Colonic mucosa (tissue), 4 donors: ENCODE measurements around the gene GPR135. TPM values are rescaled to one million over a fixed set of nuclear protein-coding genes. Genes with fewer than 3 reads are reported as not detected.

Source experiments
- DNase-seq: peaks from one replicate; pipeline ENCODE4 v3.0.0-alpha.2; 2020
- H3K27ac ChIP-seq: fragments of 200-600 bp; one replicate; pipeline ENCODE4 v1.8.0; 2021
- H3K27me3 ChIP-seq: fragments of 200-600 bp; one replicate; pipeline ENCODE4 v1.8.0; 2021
- H3K36me3 ChIP-seq: fragments of 200-600 bp; one replicate; pipeline ENCODE4 v1.8.0; 2021
- H3K4me1 ChIP-seq: fragments of 200-600 bp; one replicate; pipeline ENCODE4 v1.8.0; 2021; ENCODE audit warnings: mild to moderate bottlenecking
- H3K4me3 ChIP-seq: fragments of 200-600 bp; one replicate; pipeline ENCODE4 v1.8.0; 2021
- H3K9ac ChIP-seq, 2 donors: one replicate each; pipeline ENCODE4 v1.7.0; 2013; ENCODE audit warnings: control low read depth in 2 of 2, low read depth in 2 of 2, low read length in 2 of 2
- H3K9me3 ChIP-seq: fragments of 200-600 bp; one replicate; pipeline ENCODE4 v1.8.0; 2021
- intact Hi-C: fragments of 100-400 bp; cut with DNase I; formaldehyde crosslinking; loops from one replicate; pipeline ENCODE4 v1.14.1; 2022
- total RNA-seq, 2 donors: library from RNA; stranded (reverse); fragmentation: NEBNext Ultra II Directional in 1 of 2; extraction: Animal tissue kit (Norgen Biotek cat#: 25700) in 1 of 2; gene quantifications; one replicate each; pipeline ENCODE4 v1.2.1, GENCODE V29; 2021
- TF ChIP-seq, protein P1 (sequence below): fragments of 200-600 bp; IDR thresholded peaks from one replicate; pipeline ENCODE4 v1.8.0; 2022; ENCODE audit warnings: antibody characterized with exemption, mild to moderate bottlenecking
- donor health status: healthy.
- donor health status: DM: no; HTN: no; CAD: no.
- donor health status: DM: no; HTN: no; CAD: no.

GPR135 gene
- total RNA-seq, 2 donors from 2014 or later = 0.61 to 1.4 TPM

DNA sequence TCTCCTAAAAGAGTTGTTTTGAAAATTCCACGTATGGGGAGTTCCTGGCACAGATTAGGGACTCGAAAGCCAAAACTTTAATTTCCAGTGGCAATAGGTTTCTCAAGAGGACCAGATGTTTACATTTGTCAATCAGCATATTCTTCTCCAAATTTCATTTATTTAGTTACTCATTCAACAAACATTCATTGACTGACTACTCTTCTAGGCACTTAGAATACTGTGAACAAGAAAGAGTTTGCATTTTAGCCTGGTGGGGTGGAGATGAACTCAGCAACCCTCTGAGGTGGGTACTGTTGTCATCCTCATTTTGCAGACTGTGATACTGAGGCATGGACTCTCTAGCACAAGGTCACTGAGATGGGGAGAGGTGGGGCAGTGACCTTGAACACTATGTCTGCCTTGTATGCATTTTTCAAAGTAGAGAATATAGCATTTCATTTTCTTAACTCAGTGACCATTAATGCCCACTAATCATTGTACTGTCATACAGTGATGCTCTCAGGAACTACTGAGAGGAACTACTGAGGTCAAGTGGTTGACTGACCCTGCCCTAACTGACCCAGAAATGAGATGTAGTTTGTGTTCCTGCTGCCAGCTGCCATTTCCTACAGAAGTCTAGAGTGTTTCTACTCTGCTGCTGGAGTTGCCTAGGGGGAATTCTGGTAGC, 16.8 kb upstream of the GPR135 start:
- Histone ChIP-seq H3K27me3 (no peaks in the 10 kb centered on the region), H3K4me3 (no peak overlapping the region), H3K36me3 (no peaks in the 10 kb centered on the region), H3K9ac (peak overlapping the region in 1 of 2 donors; percentile 70), H3K27ac (no peak overlapping the region), H3K4me1 (peaks cover 6% of the 10 kb centered on the region), H3K9me3 (no peaks in the 10 kb centered on the region)
- DNase-seq = no peak
- TF ChIP-seq, protein P1, sequence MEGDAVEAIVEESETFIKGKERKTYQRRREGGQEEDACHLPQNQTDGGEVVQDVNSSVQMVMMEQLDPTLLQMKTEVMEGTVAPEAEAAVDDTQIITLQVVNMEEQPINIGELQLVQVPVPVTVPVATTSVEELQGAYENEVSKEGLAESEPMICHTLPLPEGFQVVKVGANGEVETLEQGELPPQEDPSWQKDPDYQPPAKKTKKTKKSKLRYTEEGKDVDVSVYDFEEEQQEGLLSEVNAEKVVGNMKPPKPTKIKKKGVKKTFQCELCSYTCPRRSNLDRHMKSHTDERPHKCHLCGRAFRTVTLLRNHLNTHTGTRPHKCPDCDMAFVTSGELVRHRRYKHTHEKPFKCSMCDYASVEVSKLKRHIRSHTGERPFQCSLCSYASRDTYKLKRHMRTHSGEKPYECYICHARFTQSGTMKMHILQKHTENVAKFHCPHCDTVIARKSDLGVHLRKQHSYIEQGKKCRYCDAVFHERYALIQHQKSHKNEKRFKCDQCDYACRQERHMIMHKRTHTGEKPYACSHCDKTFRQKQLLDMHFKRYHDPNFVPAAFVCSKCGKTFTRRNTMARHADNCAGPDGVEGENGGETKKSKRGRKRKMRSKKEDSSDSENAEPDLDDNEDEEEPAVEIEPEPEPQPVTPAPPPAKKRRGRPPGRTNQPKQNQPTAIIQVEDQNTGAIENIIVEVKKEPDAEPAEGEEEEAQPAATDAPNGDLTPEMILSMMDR = no peak
- intact Hi-C loops = no loop called here

DNA sequence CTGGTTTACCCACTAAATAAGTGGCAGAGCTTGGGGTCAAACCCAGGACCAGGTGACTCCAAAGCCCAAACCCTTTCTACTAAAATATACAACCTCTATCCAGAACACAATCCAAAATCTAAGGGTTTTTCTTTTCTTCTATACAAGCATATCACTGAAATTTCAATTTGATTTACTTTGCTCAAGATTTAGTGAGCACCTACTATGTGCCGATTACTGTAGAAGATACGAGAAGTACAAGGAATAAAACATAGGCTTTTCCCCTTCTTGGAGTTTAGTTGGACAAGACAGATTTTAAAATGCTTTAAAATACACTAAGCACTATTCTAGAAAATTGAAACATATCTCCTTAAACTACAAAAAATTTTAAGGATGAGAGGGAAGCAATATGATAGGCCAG, 16.2 kb upstream of the GPR135 start:
- no peak overlapping the region for H3K27ac ChIP-seq
- H3K4me1 ChIP-seq = peaks cover 6% of the 10 kb centered on the region
- intact Hi-C loops = no loop called here

DNA sequence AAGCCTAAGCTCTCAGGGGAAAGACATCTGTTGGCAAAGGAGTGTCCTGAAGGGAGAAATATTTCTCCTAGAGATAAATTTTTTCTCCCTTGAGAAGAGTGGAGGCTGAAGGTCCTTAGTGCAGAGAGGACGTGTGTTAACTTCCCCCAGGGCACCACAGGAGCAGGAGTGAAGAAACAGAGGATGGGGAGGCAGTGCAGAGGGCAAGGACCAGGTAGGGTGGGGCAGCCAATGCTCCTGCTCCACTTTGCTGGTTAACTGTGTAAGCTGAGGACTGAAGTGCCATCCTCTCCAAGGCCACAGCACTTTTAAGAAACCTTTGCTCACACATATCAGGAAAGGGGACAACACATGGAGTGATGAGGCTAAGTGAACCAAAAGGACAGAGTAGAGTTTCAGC, 15.0 kb upstream of the GPR135 start:
- H3K4me1 ChIP-seq = peaks cover 2% of the 10 kb centered on the region
- H3K27ac ChIP-seq = no peak overlapping the region
- intact Hi-C loops = no loop called here
- H3K36me3 ChIP-seq = no peaks in the 10 kb centered on the region
- no peaks in the 10 kb centered on the region for H3K27me3 ChIP-seq
- H3K9me3 ChIP-seq = no peaks in the 10 kb centered on the region
- no peak overlapping the region for H3K4me3 ChIP-seq
- H3K9ac ChIP-seq = no peak overlapping the region
- TF ChIP-seq, protein P1 = no peak
- no peak for DNase-seq

More for the DNA sequence above, 16.2 kb upstream of the GPR135 start:
- Histone ChIP-seq H3K36me3 (no peaks in the 10 kb centered on the region), H3K9me3 (no peaks in the 10 kb centered on the region), H3K4me3 (no peak overlapping the region), H3K9ac (no peak overlapping the region), H3K27me3 (no peaks in the 10 kb centered on the region)
- no peak for DNase-seq
- TF ChIP-seq, protein P1 = no peak

DNA sequence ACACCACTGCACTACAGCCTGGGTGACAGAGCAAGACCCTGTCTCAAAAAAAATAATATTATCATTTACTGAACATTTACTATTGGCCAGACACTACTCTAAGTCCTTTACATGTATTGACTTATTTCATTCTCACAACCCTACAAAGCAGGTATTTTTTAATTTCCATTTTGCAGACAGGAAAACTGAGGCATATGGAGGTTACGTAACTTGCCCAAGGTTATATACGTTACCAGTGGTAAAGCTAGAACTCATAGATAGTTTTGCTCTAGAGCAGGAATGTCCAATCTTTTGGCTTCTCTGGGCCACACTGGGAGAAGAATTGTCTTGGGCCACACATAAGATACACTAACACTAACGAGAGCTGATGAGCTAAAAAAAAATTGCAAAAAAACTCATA, 13.4 kb upstream of the GPR135 start:
- H3K4me3 ChIP-seq = no peak overlapping the region
- TF ChIP-seq, protein P1 = no peak
- H3K27ac ChIP-seq = no peak overlapping the region
- DNase-seq = no peak
- H3K9ac ChIP-seq = no peak overlapping the region
- H3K9me3 ChIP-seq = no peaks in the 10 kb centered on the region
- peaks cover 2% of the 10 kb centered on the region for H3K4me1 ChIP-seq
- no peaks in the 10 kb centered on the region for H3K36me3 ChIP-seq
- intact Hi-C loops = no loop called here
- no peaks in the 10 kb centered on the region for H3K27me3 ChIP-seq

DNA sequence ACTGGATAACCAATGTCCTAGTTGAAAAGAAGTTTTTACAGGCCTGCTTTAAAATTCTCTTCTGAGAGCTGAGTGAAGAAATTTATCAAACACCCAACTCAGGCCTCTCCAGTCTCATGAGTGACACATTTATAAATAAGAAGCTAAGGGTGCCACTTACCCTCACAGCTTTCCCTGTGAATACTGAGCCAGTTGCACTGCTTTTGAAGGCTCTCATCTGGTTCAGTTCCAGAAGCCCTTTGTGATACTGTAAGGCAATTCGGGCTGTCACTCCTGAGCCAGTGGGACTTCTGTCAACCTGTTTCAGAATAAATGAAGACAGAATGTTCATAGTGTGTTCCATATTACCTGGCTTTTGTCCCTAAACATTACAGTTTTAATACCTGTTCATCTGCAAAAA, 10.5 kb upstream of the GPR135 start:
- no peaks in the 10 kb centered on the region for H3K36me3 ChIP-seq
- no peaks in the 10 kb centered on the region for H3K27me3 ChIP-seq
- intact Hi-C loops = no loop called here
- H3K9ac ChIP-seq = no peak overlapping the region
- H3K9me3 ChIP-seq = no peaks in the 10 kb centered on the region
- TF ChIP-seq, protein P1 = no peak
- no peak for DNase-seq
- H3K27ac ChIP-seq = no peak overlapping the region
- H3K4me1 ChIP-seq = no peaks in the 10 kb centered on the region
- H3K4me3 ChIP-seq = no peak overlapping the region
